Endothelial cell of umbilical vein (primary cell): ENCODE results near the gene NOXRED1. TPM values are rescaled to one million over a fixed set of nuclear protein-coding genes. Genes with fewer than 3 reads are reported as not detected.

Experiments used
- BruUV-seq: library from RNA; stranded (reverse); fragments of 400-500 nt; replicated peaks from 2 replicates; lab custom pipeline; 2021; lab: Mats Ljungman, UMichigan
- CTCF ChIA-PET: fragments of 300-600, 350-600 bp; sonication (Branson Sonifier 250); formaldehyde crosslinking; loops from one replicate; lab custom pipeline; 2021; ENCODE audit warnings: antibody characterized with exemption, inconsistent platforms; lab: Charles Lee
- POLR2A ChIA-PET: fragments of 300-600, 350-600 bp; sonication (Branson Sonifier 250); formaldehyde crosslinking; loops from one replicate; lab custom pipeline; 2021; ENCODE audit warnings: antibody characterized with exemption, inconsistent platforms; lab: Charles Lee
- DNase-seq: peaks from one replicate; pipeline ENCODE4 v3.0.0-alpha.2; 2011; ENCODE audit warnings: low read depth, low spot score
- FAIRE-seq: peaks from 2 replicates; lab custom pipeline; 2011; peaks lifted over from hg19 to GRCh38; lab: Jason Lieb, UNC
- H2AFZ ChIP-seq: 2 replicates; pipeline ENCODE4 v1.6.0; 2012; ENCODE audit warnings: low read depth, low read length, control low read depth, inconsistent platforms
- H3K27ac ChIP-seq: 2 replicates; pipeline ENCODE4 v1.5.1; 2011; ENCODE audit warnings: low read depth, mild to moderate bottlenecking, control low read depth, low read length, moderate library complexity; ENCODE audit not compliant: insufficient read depth
- H3K27me3 ChIP-seq, 2 experiments: 2 replicates each; pipeline versions ENCODE4 v1.6.0 to v1.6.1; 2011; ENCODE audit warnings: low read length in 2 of 2, mixed read lengths in 1 of 2; ENCODE audit not compliant: control insufficient read depth in 2 of 2, insufficient read depth in 2 of 2
- H3K36me3 ChIP-seq, 2 experiments: 2 replicates in 1 of 2; 3 replicates in 1 of 2; pipeline ENCODE4 v1.5.1; 2011; ENCODE audit warnings: low read length in 2 of 2, mild to moderate bottlenecking in 1 of 2, moderate library complexity in 1 of 2; ENCODE audit not compliant: control insufficient read depth in 2 of 2, insufficient read depth in 2 of 2; ENCODE audit errors: extremely low read depth in 1 of 2
- H3K4me1 ChIP-seq: 3 replicates; pipeline ENCODE4 v1.5.1; 2011; ENCODE audit warnings: mild to moderate bottlenecking, low read length; ENCODE audit not compliant: control insufficient read depth, insufficient read depth; ENCODE audit errors: extremely low read depth
- H3K4me2 ChIP-seq: 2 replicates; pipeline ENCODE4 v1.6.1; 2011; ENCODE audit warnings: low read length, control low read depth, mixed read lengths; ENCODE audit not compliant: insufficient read depth
- H3K4me3 ChIP-seq, 3 experiments: fragments of 200-600 bp in 1 of 3; sonication (generic), shearing (Covaris generic) in 1 of 3; replicated peaks in 1 of 3; 2 replicates each; pipeline ENCODE4 v1.5.1; 2011 to 2016; ENCODE audit warnings: control low read depth in 3 of 3, low read length in 3 of 3, mild to moderate bottlenecking in 2 of 3, inconsistent platforms in 1 of 3, low read depth in 1 of 3, moderate library complexity in 1 of 3; ENCODE audit not compliant: insufficient read depth in 1 of 3
- H3K79me2 ChIP-seq: 2 replicates; pipeline ENCODE4 v1.6.0; 2012; ENCODE audit warnings: low read length, inconsistent platforms; ENCODE audit not compliant: control insufficient read depth, insufficient read depth
- H3K9ac ChIP-seq: replicated peaks from 2 replicates; pipeline ENCODE3; 2011; ENCODE audit warnings: low read length, control low read depth; ENCODE audit not compliant: insufficient read depth; ENCODE audit errors: extremely low read depth
- H3K9me1 ChIP-seq: replicated peaks from 3 replicates; pipeline ENCODE4 v1.6.0; 2011; ENCODE audit warnings: mild to moderate bottlenecking, low read length; ENCODE audit not compliant: control insufficient read depth, insufficient read depth; ENCODE audit errors: extremely low read depth
- H3K9me3 ChIP-seq: replicated peaks from 2 replicates; pipeline ENCODE4 v1.5.1; 2012; ENCODE audit warnings: low read length, inconsistent platforms; ENCODE audit not compliant: control insufficient read depth, insufficient read depth
- H4K20me1 ChIP-seq: replicated peaks from 2 replicates; pipeline ENCODE3; 2011; ENCODE audit warnings: mild to moderate bottlenecking, low read length; ENCODE audit not compliant: control insufficient read depth, insufficient read depth; ENCODE audit errors: extremely low read depth
- EZH2 ChIP-seq: IDR thresholded peaks from 2 replicates; pipeline ENCODE4 v1.6.1; 2012; ENCODE audit warnings: borderline replicate concordance, low read depth, mild to moderate bottlenecking, moderate library complexity, low read length, inconsistent platforms; ENCODE audit not compliant: severe bottlenecking
- FOS ChIP-seq: IDR thresholded peaks from 2 replicates; pipeline ENCODE4 v1.6.1; 2011; ENCODE audit warnings: mild to moderate bottlenecking, low read length, moderate library complexity, borderline replicate concordance; ENCODE audit not compliant: insufficient read depth
- GATA2 ChIP-seq: IDR thresholded peaks from 2 replicates; pipeline ENCODE4 v1.7.0; 2011; ENCODE audit warnings: low read depth, mild to moderate bottlenecking, moderate library complexity, mixed read lengths, low read length; ENCODE audit not compliant: insufficient read length, insufficient read depth
- JUN ChIP-seq: IDR thresholded peaks from 2 replicates; pipeline ENCODE4 v1.6.1; 2011; ENCODE audit warnings: borderline replicate concordance, low read depth; ENCODE audit not compliant: insufficient read length, insufficient read depth
- MAX ChIP-seq: IDR thresholded peaks from 2 replicates; pipeline ENCODE4 v1.6.1; 2011; ENCODE audit not compliant: insufficient read depth, insufficient read length
- MYC ChIP-seq: IDR thresholded peaks from one replicate; pipeline ENCODE4 v1.6.1; 2011; ENCODE audit warnings: mild to moderate bottlenecking, low read depth, low read length
- POLR2A ChIP-seq: IDR thresholded peaks from 2 replicates; pipeline ENCODE4 v1.6.1; 2012; ENCODE audit warnings: low read depth, mild to moderate bottlenecking, control low read depth, low read length
- POLR2AphosphoS5 ChIP-seq: IDR thresholded peaks from 2 replicates; pipeline ENCODE4 v1.6.1; 2012; ENCODE audit warnings: low read depth, mild to moderate bottlenecking, control low read depth, low read length, moderate library complexity; ENCODE audit not compliant: insufficient read depth
- dilution Hi-C: fragments of 300-500 bp; cut with MboI; formaldehyde crosslinking; loops from one replicate; pipeline ENCODE4 v1.15.0; 2019; ENCODE audit warnings: low sequenced_read_pairs; ENCODE audit not compliant: extremely low pct_ligation_motif_present
- intact Hi-C: fragments of 100-400 bp; cut with micrococcal nuclease; formaldehyde crosslinking; loops from one replicate; pipeline ENCODE4 v1.10.0; 2022
- polyA plus RNA-seq, 4 experiments: library from polyadenylated mRNA; depleted of rRNA in 3 of 4; stranded (reverse) in 3 of 4; unstranded in 1 of 4; fragments of >200 nt; gene quantifications; 2 replicates each; pipeline versions ENCODE4 v1.2.1 to v1.2.3, GENCODE V29; 2011 to 2012; ENCODE audit warnings: missing spikeins in 1 of 4
- total RNA-seq: library from RNA; stranded (reverse); gene quantifications from 2 replicates; pipeline ENCODE4 v1.2.3, GENCODE V29; 2021
- TF ChIP-seq, protein P1 (sequence below), 2 donors: IDR thresholded peaks; 1 replicate in 1 of 2; 2 replicates in 1 of 2; pipeline ENCODE4 v1.5.1; 2011; ENCODE audit warnings: low read length in 2 of 2, mild to moderate bottlenecking in 2 of 2, moderate library complexity in 2 of 2, control low read depth in 1 of 2, inconsistent platforms in 1 of 2, low read depth in 1 of 2; ENCODE audit not compliant: insufficient read depth in 1 of 2; ENCODE audit errors: extremely low read depth in 1 of 2

NOXRED1 gene
- total and polyA plus RNA-seq, 2 donors (not counting 3 experiments of a cell fraction or from before 2014, with no cell fraction given), result 0.15 to 0.33 TPM

- no peaks in the 10 kb centered on the region for H3K4me1 ChIP-seq
- no peak overlapping the region for H3K4me2 ChIP-seq
- no peak overlapping the region for H3K9ac ChIP-seq
- dilution Hi-C loops, result no loop called here
- TF ChIP-seq GATA2 (no peak), MYC (no peak), JUN (no peak), EZH2 (no peak), MAX (no peak), POLR2AphosphoS5 (no peak), POLR2A (no peak), FOS (no peak)
- TF ChIP-seq, protein P1, sequence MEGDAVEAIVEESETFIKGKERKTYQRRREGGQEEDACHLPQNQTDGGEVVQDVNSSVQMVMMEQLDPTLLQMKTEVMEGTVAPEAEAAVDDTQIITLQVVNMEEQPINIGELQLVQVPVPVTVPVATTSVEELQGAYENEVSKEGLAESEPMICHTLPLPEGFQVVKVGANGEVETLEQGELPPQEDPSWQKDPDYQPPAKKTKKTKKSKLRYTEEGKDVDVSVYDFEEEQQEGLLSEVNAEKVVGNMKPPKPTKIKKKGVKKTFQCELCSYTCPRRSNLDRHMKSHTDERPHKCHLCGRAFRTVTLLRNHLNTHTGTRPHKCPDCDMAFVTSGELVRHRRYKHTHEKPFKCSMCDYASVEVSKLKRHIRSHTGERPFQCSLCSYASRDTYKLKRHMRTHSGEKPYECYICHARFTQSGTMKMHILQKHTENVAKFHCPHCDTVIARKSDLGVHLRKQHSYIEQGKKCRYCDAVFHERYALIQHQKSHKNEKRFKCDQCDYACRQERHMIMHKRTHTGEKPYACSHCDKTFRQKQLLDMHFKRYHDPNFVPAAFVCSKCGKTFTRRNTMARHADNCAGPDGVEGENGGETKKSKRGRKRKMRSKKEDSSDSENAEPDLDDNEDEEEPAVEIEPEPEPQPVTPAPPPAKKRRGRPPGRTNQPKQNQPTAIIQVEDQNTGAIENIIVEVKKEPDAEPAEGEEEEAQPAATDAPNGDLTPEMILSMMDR (IDR thresholded peaks at IDR 0.05; ENCODE audit: extremely low read depth in 1 of 2, insufficient read depth in 1 of 2, low read depth in 1 of 2, low read length in 2 of 2), result no peak
- no peaks in the 10 kb centered on the region for H3K9me3 ChIP-seq
- FAIRE-seq, result no peak
- CTCF ChIA-PET, result no interaction called here
- H3K9me1 ChIP-seq, result no peaks in the 10 kb centered on the region
- H3K27ac ChIP-seq, result no peak overlapping the region
- no peak for DNase-seq
- BruUV-seq, result no TSS peak
- H3K27me3 ChIP-seq, result no peaks in the 10 kb centered on the region
- H3K36me3 ChIP-seq, result peaks cover 0 to 2% of the 10 kb centered on the region in 2 experiments
- H3K4me3 ChIP-seq, result no peak overlapping the region
- H3K79me2 ChIP-seq, result no peaks in the 10 kb centered on the region
- H4K20me1 ChIP-seq, result no peaks in the 10 kb centered on the region
- no peak overlapping the region for H2AFZ ChIP-seq
- intact Hi-C loops, result no loop called here
- POLR2A ChIA-PET, result no interaction called here
Measured at GRCh38 chr14:77347751-77348150, 75.6 kb downstream of the NOXRED1 start.
